Activated naive CD4-positive, alpha-beta T cell treated with anti-CD3 and anti-CD28 coated beads, Interleukin-2, amount 50 U/mL, for 72 hours (primary cell): ENCODE results near the gene TBC1D22A. TPM values are rescaled to one million over a fixed set of nuclear protein-coding genes. Genes with fewer than 3 reads are reported as not detected.

Experiments used
- ATAC-seq, 2 donors: fragments of 150-1000 bp; cut with Tn5 transposase; 2 replicates each; pipeline ENCODE4 v1.10.0; 2021; ENCODE audit warnings: mild to moderate bottlenecking in 2 of 2, moderate library complexity in 2 of 2
- DNase-seq, 2 donors: peaks; one replicate each; pipeline ENCODE4 v3.0.0; 2021 to 2022; ENCODE audit warnings: low spot score in 2 of 2
- H3K27ac Mint-ChIP-seq, 2 donors: one replicate each; pipeline ENCODE4 v1.8.0; 2022; ENCODE audit warnings: mild to moderate bottlenecking in 2 of 2, mixed read lengths in 2 of 2
- H3K36me3 Mint-ChIP-seq, 2 donors: one replicate each; pipeline ENCODE4 v1.8.0; 2022; ENCODE audit warnings: mixed read lengths in 2 of 2
- H3K9me3 Mint-ChIP-seq, 2 donors: one replicate each; pipeline ENCODE4 v1.8.0; 2022; ENCODE audit warnings: mixed read lengths in 2 of 2
- total RNA-seq, 2 donors: library from RNA; stranded (reverse); gene quantifications; one replicate each; pipeline ENCODE4 v1.2.3, GENCODE V29; 2022

TBC1D22A gene
- total RNA-seq, 2 donors from 2014 or later: 17.8 to 50.8 TPM

DNA sequence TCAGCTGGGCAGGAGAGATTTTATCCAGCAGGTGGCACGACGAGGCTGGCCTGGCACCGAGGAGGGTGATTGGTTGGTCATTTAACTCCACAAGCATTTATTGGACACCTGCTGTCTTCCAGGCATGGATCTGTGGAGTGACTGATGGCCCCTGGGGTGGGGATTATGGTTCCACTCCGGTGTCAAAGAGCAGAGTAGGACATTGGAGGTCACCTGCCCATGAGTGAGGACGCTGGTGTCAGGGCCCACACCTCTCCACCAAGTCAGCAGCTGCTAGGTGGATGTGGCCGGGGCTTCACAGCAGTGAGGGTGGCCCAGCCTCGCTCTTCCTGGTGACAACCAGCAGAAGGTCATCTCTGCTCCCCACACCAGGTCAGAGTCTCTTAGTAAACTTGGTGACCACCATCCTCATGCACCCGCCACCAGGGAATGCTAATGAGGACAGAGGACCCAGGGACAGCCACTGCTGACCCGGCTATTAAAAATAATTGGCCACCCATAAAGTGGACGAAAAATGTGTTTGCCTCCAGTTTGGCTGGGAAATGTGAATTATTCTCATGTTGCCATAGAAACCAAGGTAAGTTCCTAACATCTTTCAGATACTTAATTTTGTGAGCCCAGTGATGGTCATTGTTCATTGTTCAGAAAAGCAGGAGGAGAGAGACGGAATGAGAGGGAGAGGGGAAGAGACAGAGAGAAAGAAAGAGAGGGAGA lies 428.7 kb downstream of the TBC1D22A start:
- no peak overlapping the region for H3K27ac Mint-ChIP-seq
- peaks cover 0 to 5% of the 10 kb centered on the region in 2 donors for H3K9me3 Mint-ChIP-seq
- DNase-seq (no peak), ATAC-seq (no peak)
- no peaks in the 10 kb centered on the region for H3K36me3 Mint-ChIP-seq

GRCh38 chr22:47191671-47192650 lies 429.5 kb downstream of the TBC1D22A start:
- Mint-ChIP-seq H3K27ac (no peak overlapping the region), H3K36me3 (no peaks in the 10 kb centered on the region), H3K9me3 (peaks cover 0 to 5% of the 10 kb centered on the region in 2 donors)
- ATAC-seq (peak in 1 of 2 donors; percentile 5), DNase-seq (no peak)

- ATAC-seq: peak in 1 of 2 donors; percentile 25
- no peak overlapping the region for H3K27ac Mint-ChIP-seq
- no peak for DNase-seq
- H3K9me3 Mint-ChIP-seq: no peaks in the 10 kb centered on the region
- no peaks in the 10 kb centered on the region for H3K36me3 Mint-ChIP-seq
These were observed 430.4 kb downstream of the TBC1D22A start for GRCh38 chr22:47192651-47193437.

GRCh38 chr22:47193606-47194329 lies 431.3 kb downstream of the TBC1D22A start:
- H3K36me3 Mint-ChIP-seq: no peaks in the 10 kb centered on the region
- ATAC-seq (no peak), DNase-seq (no peak)
- H3K27ac Mint-ChIP-seq: no peak overlapping the region
- H3K9me3 Mint-ChIP-seq: no peaks in the 10 kb centered on the region

DNA sequence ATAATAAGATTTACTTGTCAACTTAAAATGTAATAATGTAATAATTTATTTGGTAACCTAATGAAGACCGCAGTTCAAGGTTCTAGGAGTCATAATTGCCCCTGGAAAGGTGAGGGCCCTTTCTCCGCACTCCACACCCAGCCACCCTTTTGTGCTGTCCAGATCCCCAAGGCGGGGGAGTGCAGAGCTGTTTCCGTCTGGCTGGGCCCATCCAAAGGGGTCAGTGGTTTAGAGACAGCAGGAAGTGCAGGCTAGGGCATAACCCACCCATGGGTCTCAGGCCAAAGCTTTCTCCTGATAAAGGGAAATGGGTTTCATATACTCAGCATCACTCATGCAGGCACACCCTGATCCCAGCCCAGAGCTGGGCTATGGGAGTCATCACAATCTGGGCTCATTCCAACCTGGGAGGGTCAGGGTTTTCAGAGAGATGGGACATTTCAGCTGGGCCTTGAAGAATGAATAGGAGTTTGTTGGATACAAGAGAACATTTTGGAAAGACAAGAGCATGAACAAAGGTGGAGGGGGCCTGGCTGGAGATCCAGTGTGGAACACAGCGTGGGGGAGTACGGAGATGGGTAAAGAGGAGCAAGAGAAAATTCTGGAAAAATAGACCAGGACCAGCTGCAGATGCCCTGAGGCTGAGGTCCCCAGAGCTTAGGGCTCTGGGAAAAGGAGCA lies 432.2 kb downstream of the TBC1D22A start:
- no peak overlapping the region for H3K27ac Mint-ChIP-seq

DNA sequence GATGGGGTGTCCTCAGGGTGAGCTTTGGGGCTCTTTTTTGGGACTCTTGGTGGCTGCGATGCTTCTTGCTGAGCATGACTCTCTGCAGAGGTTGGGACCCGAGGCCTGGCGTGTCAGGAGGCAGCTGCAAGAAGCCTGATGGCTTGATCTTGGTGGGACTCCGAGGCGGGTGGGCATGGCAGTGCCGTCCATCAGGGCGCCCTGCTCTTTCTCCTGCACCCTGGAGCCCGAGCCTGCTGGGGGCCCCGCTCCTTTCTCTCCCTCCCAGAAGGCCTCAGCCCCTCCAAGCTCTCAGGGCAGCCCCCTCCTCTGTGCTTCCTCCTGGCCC lies 432.7 kb downstream of the TBC1D22A start:
- Mint-ChIP-seq H3K9me3 (no peaks in the 10 kb centered on the region), H3K27ac (no peak overlapping the region), H3K36me3 (no peaks in the 10 kb centered on the region)
- ATAC-seq (no peak), DNase-seq (peak in 1 of 2 donors; percentile 44)

More for the DNA sequence above, 432.2 kb downstream of the TBC1D22A start:
- DNase-seq (no peak), ATAC-seq (no peak)
- Mint-ChIP-seq H3K36me3 (no peaks in the 10 kb centered on the region), H3K9me3 (no peaks in the 10 kb centered on the region)

- H3K36me3 Mint-ChIP-seq: no peaks in the 10 kb centered on the region
- no peak overlapping the region for H3K27ac Mint-ChIP-seq
- no peaks in the 10 kb centered on the region for H3K9me3 Mint-ChIP-seq
- no peak for ATAC-seq
- DNase-seq: no peak
These were observed 433.2 kb downstream of the TBC1D22A start for GRCh38 chr22:47195484-47196165.

DNA sequence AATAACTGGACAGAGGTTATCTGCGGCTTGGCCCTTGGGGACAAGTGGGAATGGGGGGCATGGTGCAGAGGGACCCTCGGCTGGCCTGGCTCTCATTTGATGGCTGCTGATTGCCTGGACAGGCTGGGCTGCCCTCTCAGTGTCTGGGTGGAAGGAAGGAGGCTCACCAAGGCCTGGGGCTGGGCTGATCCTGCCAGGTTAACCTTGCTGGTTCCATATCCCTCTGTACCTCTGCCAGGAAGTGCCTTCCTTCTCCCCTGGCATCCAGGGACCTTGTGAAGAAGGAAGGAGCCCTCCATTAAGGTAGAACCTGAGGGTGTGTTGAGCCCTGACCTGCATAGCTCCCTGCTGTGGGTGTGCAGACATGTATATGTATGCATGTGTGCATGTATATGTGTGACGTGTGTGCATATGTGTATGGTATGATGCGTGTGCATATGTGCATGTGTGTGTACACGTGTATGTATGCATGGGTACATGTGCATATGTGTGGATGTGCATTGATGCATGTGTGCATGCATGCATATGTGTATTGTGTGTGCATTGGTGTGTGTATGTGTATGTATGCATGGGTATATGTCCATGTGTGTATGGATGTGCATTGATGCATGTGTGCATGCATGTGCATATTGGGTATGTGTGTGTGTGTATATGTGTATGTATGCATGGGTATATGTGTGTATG lies 433.9 kb downstream of the TBC1D22A start:
- Mint-ChIP-seq H3K27ac (no peak overlapping the region), H3K9me3 (no peaks in the 10 kb centered on the region), H3K36me3 (no peaks in the 10 kb centered on the region)
- ATAC-seq (no peak), DNase-seq (no peak)

DNA sequence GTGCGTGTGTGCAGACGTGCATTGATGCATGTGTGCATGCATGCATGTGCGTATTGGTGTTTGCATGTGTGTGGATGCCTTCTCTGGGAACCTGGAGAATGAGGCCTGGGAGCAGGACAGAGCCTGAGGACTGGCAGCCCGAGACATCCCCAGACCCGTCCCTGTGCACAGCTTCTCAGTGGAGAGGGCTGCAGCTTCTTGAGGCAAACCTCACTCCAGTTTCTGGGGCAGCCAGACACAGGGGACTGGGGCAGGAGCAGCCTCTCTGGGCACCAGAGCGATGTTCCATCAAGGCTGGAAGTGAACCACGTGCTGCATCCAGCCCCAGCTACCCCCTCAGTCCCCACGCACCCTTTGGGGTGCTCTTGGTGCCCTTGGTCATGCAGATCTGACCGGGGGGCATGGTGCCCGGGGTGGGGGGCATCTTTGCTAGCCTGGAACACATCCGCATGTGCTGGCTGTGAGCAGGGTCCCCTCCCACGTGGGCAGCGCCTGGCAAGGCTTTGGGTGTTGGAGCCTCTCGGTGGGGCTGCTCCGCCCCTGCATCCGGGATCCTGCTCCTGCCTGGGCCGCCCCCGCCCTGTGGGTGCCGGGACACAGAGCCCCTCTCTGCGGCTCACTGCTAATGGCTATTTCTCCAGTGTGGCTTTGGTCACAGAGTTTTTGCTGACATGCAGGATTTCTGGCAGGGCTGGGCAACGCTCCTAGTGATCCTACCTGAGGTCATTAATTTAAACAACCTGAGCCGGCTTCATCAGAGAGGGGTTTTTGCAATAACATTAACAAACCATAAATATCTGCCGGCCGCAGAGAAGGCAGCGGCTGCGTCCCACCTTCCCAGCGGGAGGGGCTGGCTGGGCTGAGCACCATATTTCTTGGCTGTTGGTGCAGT lies 434.7 kb downstream of the TBC1D22A start:
- no peaks in the 10 kb centered on the region for H3K36me3 Mint-ChIP-seq
- DNase-seq (no peak), ATAC-seq (no peak)
- no peak overlapping the region for H3K27ac Mint-ChIP-seq
- no peaks in the 10 kb centered on the region for H3K9me3 Mint-ChIP-seq

- DNase-seq (no peak), ATAC-seq (no peak)
- Mint-ChIP-seq H3K9me3 (no peaks in the 10 kb centered on the region), H3K36me3 (no peaks in the 10 kb centered on the region), H3K27ac (no peak overlapping the region)
These were observed 435.5 kb downstream of the TBC1D22A start for GRCh38 chr22:47197773-47198500.

DNA sequence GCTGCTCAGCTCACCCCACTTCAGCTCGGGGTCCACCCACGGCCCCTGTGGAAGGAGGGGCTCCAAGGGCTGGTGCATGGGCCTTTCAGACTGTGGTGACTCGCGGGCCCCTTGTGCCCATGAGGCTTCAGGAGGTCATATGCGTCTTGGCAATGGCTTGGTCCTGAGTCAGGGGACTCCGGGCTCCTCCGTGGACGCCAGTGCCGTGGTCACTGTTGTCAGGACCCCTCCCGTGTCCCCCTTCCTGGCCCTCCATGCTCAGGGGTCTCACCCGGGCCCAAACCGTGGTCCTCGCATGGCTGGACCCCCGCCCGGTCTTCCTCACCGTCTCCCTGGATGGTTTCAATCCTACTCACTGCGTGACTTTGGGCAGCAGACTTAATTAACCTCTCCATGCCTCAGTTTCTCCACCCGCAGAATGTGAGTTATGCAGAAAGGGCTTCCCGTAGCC lies 436.4 kb downstream of the TBC1D22A start:
- Mint-ChIP-seq H3K27ac (no peak overlapping the region), H3K36me3 (no peaks in the 10 kb centered on the region), H3K9me3 (no peaks in the 10 kb centered on the region)
- ATAC-seq (no peak), DNase-seq (no peak)

- Mint-ChIP-seq H3K36me3 (no peaks in the 10 kb centered on the region), H3K27ac (no peak overlapping the region), H3K9me3 (no peaks in the 10 kb centered on the region)
- ATAC-seq: no peak
- no peak for DNase-seq
These were observed 437.0 kb downstream of the TBC1D22A start for GRCh38 chr22:47199261-47199978.

- H3K36me3 Mint-ChIP-seq: no peaks in the 10 kb centered on the region
- no peaks in the 10 kb centered on the region for H3K9me3 Mint-ChIP-seq
- ATAC-seq (no peak), DNase-seq (no peak)
- no peak overlapping the region for H3K27ac Mint-ChIP-seq
These were observed 437.5 kb downstream of the TBC1D22A start for GRCh38 chr22:47199979-47200272.
